Measurements from ENCODE around the gene ZC3H7A.

ZC3H7A gene

GRCh38 chr16:11727796-11728543 lies 69.1 kb downstream of the ZC3H7A start:
- no peak for DNase-seq (ENCODE audit: low read depth)
- no peak for TF ChIP-seq CTCF (IDR thresholded peaks at IDR 0.05; ENCODE audit: low read depth, low read length, missing control alignments)
- H3K4me3 ChIP-seq (ENCODE audit: low read depth, low read length): no peak overlapping the region
- in situ Hi-C loops (cut with HindIII; ENCODE audit: low sequenced_read_pairs): no loop called here

- TF ChIP-seq CTCF (IDR thresholded peaks at IDR 0.05; ENCODE audit: low read depth, low read length, missing control alignments): no peak
- H3K4me3 ChIP-seq (ENCODE audit: low read depth, low read length): no peak overlapping the region
- no peak for DNase-seq (ENCODE audit: low read depth)
- in situ Hi-C loops (cut with HindIII; ENCODE audit: low sequenced_read_pairs): no loop called here
Observed at GRCh38 chr16:11726008-11726407, 71.0 kb downstream of the ZC3H7A start.

- H3K4me3 ChIP-seq (ENCODE audit: low read depth, low read length): no peak overlapping the region
- in situ Hi-C loops (cut with HindIII; ENCODE audit: low sequenced_read_pairs): no loop called here
- no peak for TF ChIP-seq CTCF (IDR thresholded peaks at IDR 0.05; ENCODE audit: low read depth, low read length, missing control alignments)
- no peak for DNase-seq (ENCODE audit: low read depth)
Observed at GRCh38 chr16:11725457-11725856, 71.6 kb downstream of the ZC3H7A start.

- TF ChIP-seq CTCF (IDR thresholded peaks at IDR 0.05; ENCODE audit: low read depth, low read length, missing control alignments): no peak
- no peak overlapping the region for H3K4me3 ChIP-seq (ENCODE audit: low read depth, low read length)
- in situ Hi-C loops (cut with HindIII; ENCODE audit: low sequenced_read_pairs): no loop called here
- no peak for DNase-seq (ENCODE audit: low read depth)
Observed at GRCh38 chr16:11722468-11722808, 74.6 kb downstream of the ZC3H7A start.

- H3K4me3 ChIP-seq (ENCODE audit: low read depth, low read length): no peak overlapping the region
- no peak for TF ChIP-seq CTCF (IDR thresholded peaks at IDR 0.05; ENCODE audit: low read depth, low read length, missing control alignments)
- in situ Hi-C loops (cut with HindIII; ENCODE audit: low sequenced_read_pairs): no loop called here
- DNase-seq (ENCODE audit: low read depth): no peak
Observed at GRCh38 chr16:11721781-11722467, 75.1 kb downstream of the ZC3H7A start.

GRCh38 chr16:11719762-11720161 lies 77.3 kb downstream of the ZC3H7A start:
- DNase-seq (ENCODE audit: low read depth): no peak
- TF ChIP-seq CTCF (IDR thresholded peaks at IDR 0.05; ENCODE audit: low read depth, low read length, missing control alignments): no peak
- in situ Hi-C loops (cut with HindIII; ENCODE audit: low sequenced_read_pairs): no loop called here
- no peak overlapping the region for H3K4me3 ChIP-seq (ENCODE audit: low read depth, low read length)
